Measurements from ENCODE around the gene SLC1A5.
"Not testable (repeated sequence)": the region's sequence is repeated elsewhere in the genome, so short reads cannot be mapped to it uniquely, and the experiment has no call there.

Gene SLC1A5

GRCh38 chr19:46788262-46788967, at the start of gene SLC1A5:
Gene SLC1A5, minus strand, starts transcription at chr19:46788594. Its CDS starts 629 bp downstream, at chr19:46787965.
- peak; percentile 97 for DNase-seq

- DNase-seq: no peak
Measured at GRCh38 chr19:46838160-46838559, 49.8 kb upstream of the SLC1A5 start.

GRCh38 chr19:46834984-46835383, 46.6 kb upstream of the SLC1A5 start:
- no peak for DNase-seq

- no peak for DNase-seq
Measured at GRCh38 chr19:46834121-46834520, 45.7 kb upstream of the SLC1A5 start.

- no peak for DNase-seq
Measured at GRCh38 chr19:46830864-46831263, 42.5 kb upstream of the SLC1A5 start.

- DNase-seq: no peak
Measured at GRCh38 chr19:46828484-46828883, 40.1 kb upstream of the SLC1A5 start.

- DNase-seq: no peak
Measured at GRCh38 chr19:46825731-46826055, 37.3 kb upstream of the SLC1A5 start.

- DNase-seq: peak; percentile 19
Measured at GRCh38 chr19:46824890-46825730, 36.7 kb upstream of the SLC1A5 start.

- DNase-seq: no peak
Measured at GRCh38 chr19:46823049-46823448, 34.7 kb upstream of the SLC1A5 start.

GRCh38 chr19:46822410-46822787, 34.0 kb upstream of the SLC1A5 start:
- not testable (repeated sequence) for DNase-seq

- no peak for DNase-seq
Measured at GRCh38 chr19:46821512-46822409, 33.4 kb upstream of the SLC1A5 start.

- DNase-seq: peak; percentile 7
Measured at GRCh38 chr19:46818812-46819211, 30.4 kb upstream of the SLC1A5 start.

- peak; percentile 81 for DNase-seq
Measured at GRCh38 chr19:46815833-46816627, 27.6 kb upstream of the SLC1A5 start.

- DNase-seq: no peak
Measured at GRCh38 chr19:46813839-46814358, 25.5 kb upstream of the SLC1A5 start.

- DNase-seq: no peak
Measured at GRCh38 chr19:46812977-46813838, 24.8 kb upstream of the SLC1A5 start.

- no peak for DNase-seq
Measured at GRCh38 chr19:46809534-46810272, 21.3 kb upstream of the SLC1A5 start.

- no peak for DNase-seq
Measured at GRCh38 chr19:46806656-46807055, 18.3 kb upstream of the SLC1A5 start.

- not testable (repeated sequence) for DNase-seq
Measured at GRCh38 chr19:46804432-46804831, 16.0 kb upstream of the SLC1A5 start.

GRCh38 chr19:46803555-46803954, 15.2 kb upstream of the SLC1A5 start:
- DNase-seq: no peak

GRCh38 chr19:46802152-46802551, 13.8 kb upstream of the SLC1A5 start:
- no peak for DNase-seq

Data from NCI-H2171 (cell line).